ENCODE results near the gene ARTN.

GRCh38 chr1:43931711-43932660, 1.6 kb upstream of the ARTN start:
- TF ChIP-seq CTCF (IDR thresholded peaks at IDR 0.05) (no peak), POLR2A (IDR thresholded peaks at IDR 0.05) (no peak)

All from Peyer's patch (tissue), 4 donors.